Medulla oblongata (tissue), 1 donor: ENCODE measurements around the gene AGTRAP.

Source experiments
- DNase-seq: peaks from one replicate; pipeline ENCODE4 v3.0.0-alpha.2; 2015; ENCODE audit errors: extremely low spot score

The AGTRAP gene

GRCh38 chr1:11706292-11706691 lies 29.6 kb upstream of the AGTRAP start:
- DNase-seq = no peak

GRCh38 chr1:11707621-11708276 lies 28.2 kb upstream of the AGTRAP start:
- DNase-seq = peak; percentile 44

GRCh38 chr1:11708554-11709350 lies 27.2 kb upstream of the AGTRAP start:
- no peak for DNase-seq

- no peak for DNase-seq
Observed at GRCh38 chr1:11711490-11711889, 24.4 kb upstream of the AGTRAP start.

- DNase-seq = no peak
Observed at GRCh38 chr1:11712285-11712684, 23.7 kb upstream of the AGTRAP start.

- no peak for DNase-seq
Observed at GRCh38 chr1:11713095-11713494, 22.8 kb upstream of the AGTRAP start.

GRCh38 chr1:11714831-11715575 lies 20.9 kb upstream of the AGTRAP start:
- DNase-seq = no peak

- peak; percentile 91 for DNase-seq
Observed at GRCh38 chr1:11719313-11720032, 16.5 kb upstream of the AGTRAP start.

GRCh38 chr1:11720033-11720376 lies 15.9 kb upstream of the AGTRAP start:
- DNase-seq = no peak

- peak; percentile 75 for DNase-seq
Observed at GRCh38 chr1:11720525-11720924, 15.4 kb upstream of the AGTRAP start.

- DNase-seq = no peak
Observed at GRCh38 chr1:11721311-11721710, 14.6 kb upstream of the AGTRAP start.

GRCh38 chr1:11722538-11722937 lies 13.4 kb upstream of the AGTRAP start:
- DNase-seq = no peak

GRCh38 chr1:11725616-11726015 lies 10.3 kb upstream of the AGTRAP start:
- no peak for DNase-seq

- no peak for DNase-seq
Observed at GRCh38 chr1:11727119-11727518, 8.8 kb upstream of the AGTRAP start.

- DNase-seq = no peak
Observed at GRCh38 chr1:11728126-11728806, 7.7 kb upstream of the AGTRAP start.

- DNase-seq = no peak
Observed at GRCh38 chr1:11729155-11729497, 6.8 kb upstream of the AGTRAP start.

GRCh38 chr1:11729498-11730428 lies 6.2 kb upstream of the AGTRAP start:
- DNase-seq = no peak

- peak; percentile 75 for DNase-seq
Observed at GRCh38 chr1:11730429-11730891, 5.5 kb upstream of the AGTRAP start.

GRCh38 chr1:11731691-11732283 lies 4.1 kb upstream of the AGTRAP start:
- peak; percentile 95 for DNase-seq

- no peak for DNase-seq
Observed at GRCh38 chr1:11733306-11733705, 2.6 kb upstream of the AGTRAP start.
